DLD1 (cell line): ENCODE results near the gene ACAD10.
"Not testable (repeated sequence)": the region's sequence is repeated elsewhere in the genome, so short reads cannot be mapped to it uniquely, and the experiment has no call there.

Source experiments
- in situ Hi-C: cut with HindIII; loops from 2 replicates; pipeline ENCODE4 v1.10.0; 2017; ENCODE audit warnings: low sequenced_read_pairs

Gene ACAD10

DNA sequence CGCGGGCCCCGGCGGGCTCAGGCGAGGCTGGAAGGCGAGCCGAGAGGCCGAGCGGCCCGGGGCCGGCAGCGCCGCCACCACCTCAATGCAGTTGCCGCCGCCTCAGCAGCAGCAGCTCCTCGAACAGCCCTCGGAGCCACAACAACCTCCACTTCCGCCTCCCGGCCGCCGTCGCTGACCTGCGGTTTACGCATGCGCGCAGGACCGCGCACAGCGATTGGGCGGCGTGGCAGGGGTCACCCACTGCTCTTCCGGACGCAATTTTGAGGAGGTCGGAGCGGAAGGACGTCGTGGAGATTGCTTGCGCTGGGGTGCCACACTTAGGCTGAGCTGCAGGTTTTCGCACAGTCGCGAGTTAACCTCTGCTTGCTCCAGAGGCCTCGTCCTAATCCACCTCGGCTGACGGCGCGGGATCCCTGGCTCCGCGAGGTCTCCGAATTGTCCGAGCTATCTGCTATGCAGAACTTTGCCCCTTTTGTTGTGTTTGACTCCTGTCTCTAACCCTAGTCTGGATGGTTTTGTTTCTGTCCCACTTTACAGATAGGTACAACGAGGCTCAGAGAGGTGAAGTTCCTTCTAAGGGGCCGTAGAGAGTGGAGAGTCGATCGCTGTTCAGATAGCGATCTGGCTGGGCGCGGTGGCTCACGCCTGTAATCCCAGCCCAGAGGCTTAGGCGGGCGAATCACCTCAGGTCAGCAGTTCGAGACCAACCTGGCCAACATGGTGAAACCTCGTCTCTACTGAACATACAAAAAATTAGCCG is at the start of gene ACAD10, which contains the start of gene BRAP:
Gene ACAD10 (plus strand): TSS at position 243 of the 763 bp plus-strand sequence. CDS start 6,657 bp downstream, outside the sequence.
Gene BRAP (minus strand): TSS at position 146 of the 763 bp plus-strand sequence. CDS start 164 bp downstream, outside the sequence.
- in situ Hi-C loops: no loop called here

DNA sequence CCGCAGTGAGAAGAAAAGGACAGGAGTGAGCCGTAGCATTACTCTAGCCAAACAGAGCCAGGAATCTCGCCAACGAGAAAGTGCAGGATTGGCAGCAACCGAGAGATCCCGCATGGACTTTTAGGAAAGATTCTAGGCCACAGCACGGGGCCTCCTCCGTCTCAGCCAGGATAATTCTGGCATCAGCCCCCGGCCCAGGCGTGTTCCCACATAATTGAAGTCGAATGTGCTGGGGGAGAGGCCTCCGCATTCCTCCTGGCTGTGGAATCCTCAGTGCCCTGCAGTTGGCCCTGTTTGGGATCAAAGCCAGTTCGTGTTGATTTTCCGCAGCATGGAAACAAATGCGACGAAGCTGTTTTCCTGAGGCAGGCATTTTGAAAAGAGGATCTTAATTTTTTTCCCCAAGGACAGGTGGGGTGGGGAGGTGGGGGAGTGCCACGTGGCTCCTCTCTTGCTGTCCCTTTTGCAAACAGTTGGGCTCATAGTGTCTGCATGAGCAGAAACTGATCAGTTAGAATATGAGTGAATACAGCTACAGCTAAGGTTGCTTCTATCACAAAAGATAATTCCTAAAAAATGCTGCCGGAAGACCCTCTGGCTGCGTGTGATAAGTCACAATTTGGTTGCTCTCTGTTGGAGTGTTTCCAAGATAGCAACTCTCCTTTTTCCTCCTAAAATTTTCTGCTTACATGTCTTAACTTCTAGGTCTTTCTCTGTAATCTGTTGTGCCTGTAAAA is 49.5 kb upstream of the ACAD10 start:
- in situ Hi-C loops: no loop called here

DNA sequence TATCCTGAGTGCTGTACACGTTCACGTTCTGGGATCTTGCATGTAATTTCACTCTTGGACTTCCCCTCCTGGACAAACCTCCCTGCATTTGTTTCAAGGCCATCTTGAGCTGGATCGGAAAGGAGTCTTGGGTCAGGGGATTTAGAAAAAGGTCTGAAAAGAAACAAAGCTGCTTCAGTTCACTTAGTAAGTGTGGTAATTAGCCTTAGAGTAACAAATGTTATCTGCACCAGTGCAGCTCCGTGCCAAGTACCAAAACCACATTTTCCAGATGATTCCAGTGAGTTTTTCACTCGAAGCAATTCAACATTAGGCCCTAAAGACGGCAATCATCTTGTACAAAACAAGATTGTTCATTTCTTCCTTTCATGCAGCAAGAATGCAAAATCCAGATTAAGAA is 47.3 kb upstream of the ACAD10 start:
- in situ Hi-C loops: no loop called here

DNA sequence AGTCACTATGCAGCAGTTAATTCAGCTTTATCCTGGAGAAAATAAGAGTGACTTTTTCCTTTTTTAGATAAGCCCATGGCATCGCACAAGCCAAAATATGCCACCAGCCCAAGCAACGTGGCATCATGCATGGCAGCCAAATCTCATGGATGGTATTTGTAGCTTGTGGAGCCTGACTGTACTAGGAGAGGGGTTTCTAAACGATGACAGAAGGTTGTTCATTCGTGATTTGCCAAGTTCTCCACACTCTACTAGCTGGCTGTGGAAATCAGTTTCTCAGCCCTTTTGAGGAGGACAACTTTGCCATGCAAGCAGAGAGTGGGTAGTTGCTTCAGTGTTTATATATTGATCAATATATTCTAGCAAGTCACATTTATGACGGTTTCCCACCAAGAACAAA is 45.3 kb upstream of the ACAD10 start:
- in situ Hi-C loops: no loop called here

DNA sequence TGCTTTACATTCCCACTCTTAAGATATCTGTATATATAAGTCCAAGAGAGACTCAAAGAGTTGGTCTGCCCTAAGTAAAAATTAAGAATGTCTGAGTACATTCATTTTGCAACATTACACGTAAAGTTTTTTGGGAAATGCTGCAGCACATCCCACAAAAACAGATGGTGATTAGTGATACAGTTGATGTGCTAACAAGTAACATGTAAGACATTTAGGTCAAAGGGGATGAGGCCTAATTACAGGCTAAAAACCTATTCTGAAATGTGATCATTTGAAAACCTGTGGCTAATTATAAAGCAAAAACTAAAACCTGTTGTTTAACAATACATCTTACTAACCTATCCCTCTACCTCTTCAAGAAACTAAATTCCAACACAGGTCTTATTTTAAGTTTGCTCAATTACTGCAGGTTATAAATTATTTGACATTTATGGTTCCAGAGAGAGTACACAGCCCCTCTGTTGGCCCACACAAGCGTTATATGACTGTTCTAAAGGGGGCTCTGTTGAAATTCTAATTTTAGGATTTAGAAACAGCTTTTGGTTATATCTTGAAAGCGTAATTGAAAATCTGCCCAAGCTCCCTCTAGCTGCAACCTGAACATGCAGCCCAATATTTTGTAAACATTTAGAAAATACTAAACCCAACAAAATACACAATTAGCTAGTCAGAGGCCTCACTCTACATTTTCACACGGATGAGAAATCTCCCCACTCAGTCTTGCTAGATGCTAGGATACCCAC is 43.0 kb upstream of the ACAD10 start:
- in situ Hi-C loops: no loop called here

DNA sequence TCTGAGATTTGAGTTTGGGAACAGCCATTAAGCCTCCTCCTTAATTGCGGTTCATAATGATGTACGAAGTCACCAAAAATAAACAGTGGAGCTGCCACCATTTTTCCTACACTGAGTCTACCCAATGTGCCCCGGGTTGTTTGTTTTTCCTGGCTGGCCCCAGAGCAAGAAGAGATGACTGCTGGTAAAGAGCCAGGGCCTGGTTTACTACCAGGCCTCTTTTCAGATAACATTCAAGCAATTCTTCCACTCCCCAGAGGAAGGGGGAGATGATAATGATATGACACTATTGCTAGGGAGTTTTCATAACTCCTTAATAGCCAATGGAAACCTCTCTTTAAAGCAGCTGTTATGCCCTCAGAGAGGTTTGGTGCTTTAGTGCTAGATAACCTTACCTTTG is 42.4 kb upstream of the ACAD10 start:
- in situ Hi-C loops: no loop called here

DNA sequence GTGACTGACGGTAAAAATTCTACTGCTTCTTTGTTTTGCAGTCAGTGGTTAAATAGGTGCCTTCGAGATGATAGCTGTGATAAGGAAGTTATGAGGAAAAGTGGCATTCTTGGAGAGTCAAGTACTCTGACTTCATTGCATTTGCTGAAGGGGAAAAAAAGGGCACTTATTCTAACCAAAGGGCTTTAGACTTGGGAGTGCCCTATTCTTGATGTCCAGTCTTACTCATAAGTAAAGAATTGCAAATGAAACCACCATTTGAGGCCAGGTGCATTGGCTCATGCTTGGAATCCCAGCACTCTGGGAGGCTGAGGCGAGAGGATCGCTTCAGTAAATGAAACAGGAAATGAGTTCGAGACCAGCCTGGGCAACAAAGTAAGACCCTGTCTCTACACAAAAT is 40.4 kb upstream of the ACAD10 start:
- in situ Hi-C loops: no loop called here

DNA sequence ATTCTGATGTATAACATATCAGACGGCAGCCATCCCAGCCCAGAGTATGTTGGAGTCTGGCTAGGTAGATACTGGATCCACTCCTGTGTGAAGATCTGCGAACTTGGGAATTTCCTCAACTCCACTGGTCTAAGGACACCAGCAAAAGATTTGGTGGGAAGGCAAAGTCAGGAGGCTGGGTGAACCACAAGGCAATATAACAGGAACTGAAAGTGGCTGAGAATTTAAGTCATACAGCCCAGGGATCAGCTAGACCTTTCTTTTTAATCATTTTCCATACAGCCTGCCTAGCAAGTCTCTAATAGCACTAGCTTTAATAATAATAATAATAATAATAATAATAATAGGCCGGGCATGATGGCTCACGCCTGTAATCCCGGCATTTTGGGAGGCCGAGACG is 34.9 kb upstream of the ACAD10 start:
- in situ Hi-C loops: no loop called here

DNA sequence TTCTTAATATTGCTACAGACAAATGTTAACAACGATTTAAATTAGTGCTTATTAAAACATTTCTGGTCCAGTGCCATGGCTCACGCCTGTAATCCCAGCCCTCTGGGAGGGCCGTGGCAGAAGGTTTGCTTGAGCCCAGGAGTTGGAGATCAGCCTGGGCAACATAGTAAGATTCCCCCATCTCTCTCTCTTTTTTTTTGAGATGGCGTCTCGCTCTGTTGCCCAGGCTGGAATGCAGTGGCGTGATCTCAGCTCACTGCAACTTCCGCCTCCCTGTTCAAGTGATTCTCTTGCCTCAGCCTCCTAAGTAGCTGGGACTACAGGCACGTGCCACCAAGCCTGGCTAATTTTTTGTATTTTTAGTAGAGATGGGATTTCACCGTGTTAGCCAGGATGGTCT is 33.3 kb upstream of the ACAD10 start:
- in situ Hi-C loops: not testable (repeated sequence)

DNA sequence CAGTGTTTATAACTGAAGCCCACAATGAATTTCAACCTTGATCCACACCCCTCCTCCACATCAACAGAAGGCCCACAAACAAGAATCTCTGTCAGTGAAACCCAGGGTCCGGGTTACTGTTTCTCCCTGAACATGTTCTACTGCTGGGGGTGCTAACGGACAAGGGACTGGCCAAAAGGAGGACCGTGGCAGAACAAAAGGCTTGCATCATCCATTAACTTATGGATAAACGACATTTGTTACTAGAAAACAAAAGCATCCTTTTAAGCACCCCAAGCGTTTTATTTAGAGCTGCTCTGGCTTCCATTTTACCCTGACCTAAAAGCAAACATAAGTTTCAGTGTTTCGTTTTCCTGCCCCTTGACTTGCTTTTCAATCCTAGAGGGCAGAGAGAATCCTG is 32.3 kb upstream of the ACAD10 start:
- in situ Hi-C loops: no loop called here

DNA sequence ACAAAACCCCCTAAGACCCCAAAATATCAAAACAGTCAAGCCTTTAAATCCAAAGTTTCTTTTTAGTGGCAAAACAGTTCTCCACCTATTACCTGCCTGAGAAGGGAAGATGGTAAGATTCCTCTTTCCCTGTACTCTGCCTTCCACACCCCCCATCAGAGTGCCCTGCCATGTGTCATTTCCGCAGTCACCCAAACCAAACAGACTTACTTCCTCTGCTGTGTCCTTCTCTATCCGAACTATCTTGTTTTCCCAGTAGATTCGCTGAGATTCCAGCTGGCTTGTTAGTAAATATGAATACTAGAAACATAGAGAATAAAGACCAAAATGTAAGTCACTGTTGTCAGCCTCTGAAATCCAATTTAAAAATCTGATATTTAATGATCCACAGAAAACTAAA is 30.5 kb upstream of the ACAD10 start:
- in situ Hi-C loops: no loop called here

DNA sequence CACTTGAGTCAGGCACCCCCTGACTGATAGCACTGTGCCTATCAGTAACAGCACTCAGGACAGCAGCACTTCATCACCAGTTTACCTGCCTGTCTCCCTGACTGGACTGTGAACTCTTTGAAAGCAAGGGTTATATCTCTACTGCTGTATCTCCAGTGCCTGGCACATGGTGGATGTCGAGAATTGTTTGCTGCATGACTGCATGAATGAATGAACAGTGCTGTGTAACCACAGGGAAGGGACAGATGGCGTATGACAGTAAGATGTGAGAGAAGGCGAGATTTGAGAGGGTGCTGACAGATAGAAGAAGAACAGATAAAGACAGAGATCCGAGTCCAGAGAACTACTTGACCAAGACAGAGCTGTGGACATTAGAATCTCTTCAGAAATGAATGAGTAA is 29.8 kb upstream of the ACAD10 start:
- in situ Hi-C loops: no loop called here

DNA sequence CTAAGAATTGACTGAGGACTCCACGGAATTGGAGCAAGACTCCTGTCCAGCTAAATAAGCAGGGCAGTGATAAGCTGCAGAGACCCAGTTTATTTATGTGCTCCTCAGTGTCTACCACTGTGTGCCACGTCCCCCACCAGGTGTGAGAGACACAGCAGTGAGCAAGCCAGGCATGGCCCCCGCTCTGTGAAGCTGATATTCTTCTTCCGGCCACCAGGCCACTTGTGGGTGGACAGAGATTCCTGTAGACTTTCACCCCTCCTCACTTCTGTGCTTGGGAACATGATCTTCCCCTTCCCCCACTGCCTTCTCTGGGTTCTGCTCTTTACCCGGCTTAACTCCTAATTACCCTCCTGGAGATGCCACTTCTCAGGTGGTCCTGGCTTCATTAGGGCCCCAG is 21.4 kb upstream of the ACAD10 start:
- in situ Hi-C loops: no loop called here

DNA sequence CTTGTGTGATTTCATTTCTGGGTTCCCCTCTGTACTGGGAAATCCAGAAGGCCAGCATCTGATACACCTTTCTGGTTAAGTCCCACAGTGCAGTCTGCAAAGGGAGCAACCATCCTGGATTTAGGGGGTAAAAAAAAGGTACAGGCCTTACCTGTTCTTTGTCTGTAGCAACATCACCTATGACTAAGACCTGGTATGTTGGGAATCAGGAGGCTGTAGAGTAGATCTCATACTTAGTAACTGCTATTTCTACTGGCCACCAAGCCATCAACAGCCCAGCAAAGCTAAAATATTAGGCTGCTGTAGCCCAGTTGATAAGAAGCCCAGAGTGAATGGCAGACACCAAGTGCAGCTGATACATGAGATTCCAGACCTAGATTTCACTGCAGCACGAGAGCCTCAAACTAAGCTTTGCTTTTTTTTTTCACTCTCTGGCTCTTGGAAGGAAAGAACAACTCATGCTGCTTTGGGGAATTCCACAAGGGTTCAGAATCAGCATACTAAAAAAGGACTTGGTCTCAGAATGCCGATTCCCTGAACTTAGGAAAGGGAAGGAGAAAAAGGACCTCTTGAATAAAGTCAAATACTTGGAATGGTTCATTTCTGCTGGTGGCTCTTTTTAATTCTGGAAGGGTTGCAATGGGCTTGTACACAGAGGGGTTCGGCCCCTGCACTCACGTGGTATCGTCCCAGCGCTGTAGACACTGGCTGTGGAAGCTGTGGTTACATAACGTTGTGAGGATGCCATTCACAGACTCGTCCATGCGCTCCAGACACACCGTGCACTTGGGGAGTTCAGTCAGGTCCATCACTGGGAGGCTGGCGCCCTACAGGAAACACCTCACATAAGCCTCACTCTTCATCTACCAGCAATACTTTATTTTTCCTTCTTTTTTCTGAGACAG is 20.6 kb upstream of the ACAD10 start:
- in situ Hi-C loops: no loop called here

DNA sequence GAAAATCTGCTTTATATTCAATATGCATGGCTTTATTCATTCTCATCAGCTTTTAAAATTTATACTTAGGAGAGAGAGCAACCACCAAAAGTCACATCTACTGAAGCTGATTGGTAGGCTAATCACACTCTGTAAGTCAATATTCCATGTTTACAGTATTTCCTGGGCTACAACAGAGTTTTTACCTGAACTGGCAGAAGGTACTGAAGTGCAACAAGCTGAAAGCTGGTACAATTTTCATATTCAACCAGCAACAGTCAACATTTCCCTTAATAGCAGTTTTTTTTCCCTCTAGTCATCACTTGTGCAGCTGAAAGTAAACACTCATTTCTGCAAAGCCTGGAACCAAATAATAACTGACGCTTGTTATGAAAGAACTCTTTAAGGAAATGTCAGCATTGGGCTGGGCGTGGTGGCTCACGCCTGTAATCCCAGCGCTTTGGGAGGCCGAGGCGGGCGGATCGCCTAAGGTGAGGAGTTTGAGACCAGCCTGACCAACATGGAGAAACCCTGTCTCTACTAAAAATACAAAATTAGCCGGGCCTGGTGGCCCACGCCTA is 13.0 kb upstream of the ACAD10 start:
- in situ Hi-C loops: no loop called here

DNA sequence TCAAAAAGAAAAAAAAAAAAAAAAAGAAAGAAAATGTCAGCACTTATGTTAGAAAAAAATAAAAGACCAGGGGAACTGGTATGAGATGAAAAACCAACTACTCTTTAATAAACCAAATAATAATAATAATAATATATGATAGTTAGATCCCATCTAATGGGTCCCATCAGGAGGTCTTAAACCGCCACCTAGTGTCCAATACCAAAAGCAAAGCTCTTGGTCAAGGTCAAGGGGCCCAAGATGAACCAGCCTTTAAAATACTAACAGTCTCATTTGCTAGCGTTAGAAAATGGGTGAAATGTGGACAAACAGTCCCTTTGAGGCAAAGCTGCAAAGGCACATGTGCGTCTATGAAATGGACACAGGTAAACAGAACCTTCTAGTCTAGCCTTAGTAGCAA is 12.3 kb upstream of the ACAD10 start:
- in situ Hi-C loops: no loop called here

DNA sequence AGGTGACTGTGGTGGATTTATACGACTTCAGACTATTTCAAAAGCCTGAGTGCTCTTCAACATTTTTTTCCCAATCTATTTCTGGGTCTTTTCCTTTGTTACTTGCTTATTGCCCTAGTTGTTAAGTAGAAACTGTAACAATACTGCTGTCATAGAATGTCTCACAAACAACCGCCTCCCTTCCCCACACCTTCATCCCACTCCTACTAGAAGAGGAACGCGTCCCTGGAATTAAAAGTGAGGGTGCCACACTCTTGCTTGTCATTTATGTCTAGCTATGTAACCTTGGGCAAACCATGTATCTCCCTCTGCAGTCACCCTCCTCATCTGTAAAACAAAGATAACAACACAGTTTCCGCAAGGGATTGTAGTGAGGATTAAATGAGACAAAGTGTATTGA is 8.7 kb upstream of the ACAD10 start:
- in situ Hi-C loops: no loop called here

DNA sequence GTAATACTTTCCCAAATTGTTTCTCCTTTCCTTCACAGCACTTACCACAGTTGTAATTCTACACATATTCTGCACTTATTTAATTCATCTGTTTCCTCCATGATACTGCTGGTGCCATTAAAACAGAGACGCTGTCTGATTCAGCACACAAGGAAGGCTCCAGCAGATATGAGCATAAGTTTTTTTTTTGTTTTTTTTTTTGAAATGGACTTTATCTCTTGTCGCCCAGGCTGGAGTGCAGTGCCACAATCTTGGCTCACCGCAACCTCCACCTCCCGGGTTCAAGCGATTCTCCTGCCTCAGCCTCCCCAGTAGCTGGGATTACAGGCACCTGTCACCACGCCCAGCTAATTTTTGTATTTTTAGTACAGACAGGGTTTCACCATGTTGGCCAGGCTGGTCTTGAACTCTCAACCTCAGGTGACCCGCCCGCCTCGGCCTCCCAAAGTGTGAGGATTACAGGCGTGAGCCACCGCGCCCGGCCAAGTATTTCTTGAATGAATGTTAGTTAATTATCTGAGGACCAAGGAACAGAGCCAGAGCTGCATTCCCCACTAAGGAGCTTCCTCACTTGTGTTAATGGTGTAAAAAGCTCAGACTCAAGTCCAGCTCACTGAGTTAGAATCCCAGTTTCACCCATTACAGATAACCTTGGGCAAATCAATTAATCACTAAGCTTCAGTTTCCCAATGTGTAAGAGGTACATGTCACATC is 1.2 kb upstream of the ACAD10 start:
- in situ Hi-C loops: not testable (repeated sequence)

DNA sequence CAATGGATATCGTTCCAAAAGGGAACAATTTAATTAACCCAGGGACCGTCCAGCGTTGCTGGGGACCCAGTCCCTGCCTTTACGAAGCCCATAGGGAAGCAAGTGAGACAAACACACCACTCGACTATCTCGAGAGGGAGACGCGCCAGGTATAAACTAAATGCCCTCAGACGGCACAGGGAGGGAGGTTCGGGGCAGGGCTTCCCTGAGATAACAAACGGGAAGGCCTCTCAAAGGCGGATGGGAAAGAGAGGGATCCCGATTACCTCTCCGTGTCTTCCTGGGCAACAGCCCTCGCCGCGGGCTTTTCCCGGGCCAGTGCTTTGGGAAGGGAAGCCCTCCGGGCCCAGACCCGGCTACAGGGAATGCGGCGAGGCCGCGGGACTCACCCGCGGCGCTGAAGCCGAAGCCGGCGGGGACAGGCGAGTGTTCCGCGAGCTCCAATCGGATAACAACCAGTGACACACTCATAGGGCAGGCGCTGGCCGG is 487 bp upstream of the ACAD10 start:
- in situ Hi-C loops: no loop called here
